Mucosa of descending colon (tissue), 3 donors: Measurements from ENCODE around the gene ADGRG2. TPM values are rescaled to one million over a fixed set of nuclear protein-coding genes. Genes with fewer than 3 reads are reported as not detected.

ENCODE experiments used
- ATAC-seq: fragments of 200-7000 bp; cut with Tn5 transposase; one replicate; pipeline ENCODE4 v1.9.1; 2020; ENCODE audit warnings: mild to moderate bottlenecking, moderate library complexity
- DNase-seq, 3 donors: peaks; one replicate each; pipeline ENCODE4 v3.0.0-alpha.2; 2020
- H3K36me3 ChIP-seq: fragments of 200-600 bp; one replicate; pipeline ENCODE4 v1.8.0; 2021; ENCODE audit warnings: low read depth, mild to moderate bottlenecking
- H3K4me1 ChIP-seq: fragments of 200-600 bp; one replicate; pipeline ENCODE4 v1.8.0; 2021; ENCODE audit warnings: low read depth, mild to moderate bottlenecking
- H3K4me3 ChIP-seq: fragments of 200-600 bp; one replicate; pipeline ENCODE4 v1.8.0; 2021; ENCODE audit warnings: mild to moderate bottlenecking
- H3K9me3 ChIP-seq: fragments of 200-600 bp; one replicate; pipeline ENCODE4 v1.8.0; 2021; ENCODE audit warnings: mild to moderate bottlenecking
- intact Hi-C, 2 donors: fragments of 100-400 bp; cut with DNase I in 1 of 2; cut with micrococcal nuclease in 1 of 2; formaldehyde crosslinking; loops; one replicate each; pipeline versions ENCODE4 v1.11.0 to v1.11.1; 2022; cut with DNase I, micrococcal nuclease
- total RNA-seq, 3 donors: library from RNA; stranded (reverse); fragmentation: NEBNext Ultra II Directional in 2 of 3; extraction: Animal tissue kit (Norgen Biotek cat#: 25700) in 2 of 3; gene quantifications; one replicate each; pipeline versions ENCODE4 v1.2.1 to v1.2.4, GENCODE V29; 2021 to 2023
- TF ChIP-seq, protein P1 (sequence below): fragments of 200-600 bp; IDR thresholded peaks from one replicate; pipeline ENCODE4 v1.8.0; 2022; ENCODE audit warnings: antibody characterized with exemption, mild to moderate bottlenecking
- donor health status: DM: no; HTN: no; CAD: no; lungs with moderate emphysema.
- donor health status: DM: no; HTN: no; CAD: no.
- donor health status: DM: no; HTN: yes; CAD: no.

The ADGRG2 gene
- total RNA-seq, 3 donors from 2014 or later: 0.38 to 1.3 (median 0.39) TPM

DNA sequence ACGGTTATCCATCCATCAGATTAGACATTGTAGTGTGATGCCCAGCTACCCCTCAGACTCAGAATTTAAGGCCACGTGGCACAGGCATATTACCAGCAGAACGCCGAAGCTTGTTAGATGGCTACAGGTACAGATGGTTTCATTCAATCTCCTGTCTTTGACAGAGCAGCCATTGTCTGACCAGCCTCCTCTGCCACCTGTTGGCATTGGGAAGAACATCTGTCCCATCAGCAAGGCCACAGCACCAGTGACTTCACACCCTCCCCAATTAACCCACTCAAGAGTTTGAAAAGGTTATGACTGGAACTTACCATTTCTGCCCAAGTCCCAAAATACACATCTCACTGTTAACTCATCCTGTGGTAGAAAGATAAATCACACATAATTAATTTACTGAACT is 116.4 kb downstream of the ADGRG2 start:
- H3K4me3 ChIP-seq: no peak overlapping the region
- intact Hi-C loops: no loop called here
- ATAC-seq: peak; percentile 50
- H3K9me3 ChIP-seq: no peaks in the 10 kb centered on the region
- DNase-seq: peak in 1 of 3 donors; percentile 13
- TF ChIP-seq, protein P1, sequence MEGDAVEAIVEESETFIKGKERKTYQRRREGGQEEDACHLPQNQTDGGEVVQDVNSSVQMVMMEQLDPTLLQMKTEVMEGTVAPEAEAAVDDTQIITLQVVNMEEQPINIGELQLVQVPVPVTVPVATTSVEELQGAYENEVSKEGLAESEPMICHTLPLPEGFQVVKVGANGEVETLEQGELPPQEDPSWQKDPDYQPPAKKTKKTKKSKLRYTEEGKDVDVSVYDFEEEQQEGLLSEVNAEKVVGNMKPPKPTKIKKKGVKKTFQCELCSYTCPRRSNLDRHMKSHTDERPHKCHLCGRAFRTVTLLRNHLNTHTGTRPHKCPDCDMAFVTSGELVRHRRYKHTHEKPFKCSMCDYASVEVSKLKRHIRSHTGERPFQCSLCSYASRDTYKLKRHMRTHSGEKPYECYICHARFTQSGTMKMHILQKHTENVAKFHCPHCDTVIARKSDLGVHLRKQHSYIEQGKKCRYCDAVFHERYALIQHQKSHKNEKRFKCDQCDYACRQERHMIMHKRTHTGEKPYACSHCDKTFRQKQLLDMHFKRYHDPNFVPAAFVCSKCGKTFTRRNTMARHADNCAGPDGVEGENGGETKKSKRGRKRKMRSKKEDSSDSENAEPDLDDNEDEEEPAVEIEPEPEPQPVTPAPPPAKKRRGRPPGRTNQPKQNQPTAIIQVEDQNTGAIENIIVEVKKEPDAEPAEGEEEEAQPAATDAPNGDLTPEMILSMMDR: no peak
- no peaks in the 10 kb centered on the region for H3K36me3 ChIP-seq
- no peaks in the 10 kb centered on the region for H3K4me1 ChIP-seq

GRCh38 chrX:19003756-19004155 is 118.5 kb downstream of the ADGRG2 start:
- Histone ChIP-seq H3K4me1 (no peaks in the 10 kb centered on the region), H3K4me3 (no peak overlapping the region), H3K9me3 (no peaks in the 10 kb centered on the region), H3K36me3 (no peaks in the 10 kb centered on the region)
- DNase-seq (no peak), ATAC-seq (no peak)
- intact Hi-C loops: no loop called here
- TF ChIP-seq, protein P1: no peak

- no peaks in the 10 kb centered on the region for H3K9me3 ChIP-seq
- no peak for ATAC-seq
- no peak for DNase-seq
- TF ChIP-seq, protein P1: no peak
- no peaks in the 10 kb centered on the region for H3K4me1 ChIP-seq
- intact Hi-C loops: no loop called here
- H3K36me3 ChIP-seq: no peaks in the 10 kb centered on the region
- no peak overlapping the region for H3K4me3 ChIP-seq
Observed at GRCh38 chrX:18998653-18999052, 123.6 kb downstream of the ADGRG2 start.

DNA sequence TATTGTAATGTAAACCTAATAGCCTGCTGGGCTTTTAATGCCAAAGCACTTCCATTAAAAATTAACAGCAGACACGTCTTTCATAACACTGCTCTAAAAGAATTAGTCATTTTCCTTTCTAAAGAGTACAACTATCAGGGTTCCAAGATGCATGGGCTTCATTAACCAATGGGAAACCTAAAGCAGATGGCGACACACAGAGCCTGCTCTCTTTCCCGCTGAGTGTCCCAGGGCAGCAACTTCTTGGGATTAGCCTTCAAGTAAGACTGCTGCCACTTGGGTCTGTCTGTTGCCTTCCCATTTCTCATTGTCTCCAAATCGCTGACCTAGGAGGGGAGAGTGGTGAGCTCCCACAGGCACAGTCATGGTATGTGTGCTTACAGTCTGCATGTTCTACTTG is 124.4 kb downstream of the ADGRG2 start:
- Histone ChIP-seq H3K4me3 (no peak overlapping the region), H3K9me3 (no peaks in the 10 kb centered on the region), H3K4me1 (no peaks in the 10 kb centered on the region), H3K36me3 (no peaks in the 10 kb centered on the region)
- ATAC-seq (no peak), DNase-seq (no peak)
- TF ChIP-seq, protein P1: no peak
- intact Hi-C loops: no loop called here

- Histone ChIP-seq H3K4me1 (no peaks in the 10 kb centered on the region), H3K9me3 (no peaks in the 10 kb centered on the region), H3K36me3 (no peaks in the 10 kb centered on the region), H3K4me3 (no peak overlapping the region)
- ATAC-seq (no peak), DNase-seq (no peak)
- intact Hi-C loops: no loop called here
- TF ChIP-seq, protein P1: no peak
Observed at GRCh38 chrX:18996536-18996935, 125.7 kb downstream of the ADGRG2 start.

- TF ChIP-seq, protein P1: no peak
- DNase-seq: no peak
- intact Hi-C loops: no loop called here
- ATAC-seq: no peak
- no peaks in the 10 kb centered on the region for H3K4me1 ChIP-seq
- H3K9me3 ChIP-seq: no peaks in the 10 kb centered on the region
- no peak overlapping the region for H3K4me3 ChIP-seq
- H3K36me3 ChIP-seq: no peaks in the 10 kb centered on the region
Observed at GRCh38 chrX:18995221-18995620, 127.0 kb downstream of the ADGRG2 start.
